ENCODE results near the gene NOL8.

NOL8 gene

DNA sequence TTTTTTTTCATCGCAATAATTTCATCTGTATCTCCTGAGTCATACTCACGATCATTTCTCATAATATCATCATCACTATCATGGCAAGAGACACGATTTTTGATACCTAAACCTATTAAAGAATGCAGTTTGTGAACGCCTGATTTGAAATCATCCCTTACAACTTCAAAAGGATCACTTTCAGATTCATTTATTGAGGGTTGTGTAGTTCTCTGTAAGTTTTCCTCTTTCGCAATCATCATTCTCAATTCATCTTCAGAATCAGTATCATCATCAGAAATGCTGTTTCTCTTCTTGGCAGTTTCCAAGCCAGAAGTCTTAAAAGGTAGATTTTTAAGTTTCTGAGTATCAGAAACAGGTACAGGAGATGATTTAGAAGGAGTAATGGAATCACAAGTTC is 9.7 kb downstream of the NOL8 start:
- TF ChIP-seq POLR2AphosphoS5 (IDR thresholded peaks at IDR 0.05; ENCODE audit: low read depth, low read length) (no peak), FOXP2 (optimal IDR thresholded peaks at IDR 0.05; ENCODE audit: borderline replicate concordance, extremely low read depth, extremely low read length, insufficient read depth) (no peak), TAF1 (IDR thresholded peaks at IDR 0.05; ENCODE audit: borderline replicate concordance, insufficient read depth, low read length) (no peak), SIN3A (IDR thresholded peaks at IDR 0.05; ENCODE audit: borderline replicate concordance, insufficient read depth, low read length) (no peak)
- TF ChIP-seq, protein P1, sequence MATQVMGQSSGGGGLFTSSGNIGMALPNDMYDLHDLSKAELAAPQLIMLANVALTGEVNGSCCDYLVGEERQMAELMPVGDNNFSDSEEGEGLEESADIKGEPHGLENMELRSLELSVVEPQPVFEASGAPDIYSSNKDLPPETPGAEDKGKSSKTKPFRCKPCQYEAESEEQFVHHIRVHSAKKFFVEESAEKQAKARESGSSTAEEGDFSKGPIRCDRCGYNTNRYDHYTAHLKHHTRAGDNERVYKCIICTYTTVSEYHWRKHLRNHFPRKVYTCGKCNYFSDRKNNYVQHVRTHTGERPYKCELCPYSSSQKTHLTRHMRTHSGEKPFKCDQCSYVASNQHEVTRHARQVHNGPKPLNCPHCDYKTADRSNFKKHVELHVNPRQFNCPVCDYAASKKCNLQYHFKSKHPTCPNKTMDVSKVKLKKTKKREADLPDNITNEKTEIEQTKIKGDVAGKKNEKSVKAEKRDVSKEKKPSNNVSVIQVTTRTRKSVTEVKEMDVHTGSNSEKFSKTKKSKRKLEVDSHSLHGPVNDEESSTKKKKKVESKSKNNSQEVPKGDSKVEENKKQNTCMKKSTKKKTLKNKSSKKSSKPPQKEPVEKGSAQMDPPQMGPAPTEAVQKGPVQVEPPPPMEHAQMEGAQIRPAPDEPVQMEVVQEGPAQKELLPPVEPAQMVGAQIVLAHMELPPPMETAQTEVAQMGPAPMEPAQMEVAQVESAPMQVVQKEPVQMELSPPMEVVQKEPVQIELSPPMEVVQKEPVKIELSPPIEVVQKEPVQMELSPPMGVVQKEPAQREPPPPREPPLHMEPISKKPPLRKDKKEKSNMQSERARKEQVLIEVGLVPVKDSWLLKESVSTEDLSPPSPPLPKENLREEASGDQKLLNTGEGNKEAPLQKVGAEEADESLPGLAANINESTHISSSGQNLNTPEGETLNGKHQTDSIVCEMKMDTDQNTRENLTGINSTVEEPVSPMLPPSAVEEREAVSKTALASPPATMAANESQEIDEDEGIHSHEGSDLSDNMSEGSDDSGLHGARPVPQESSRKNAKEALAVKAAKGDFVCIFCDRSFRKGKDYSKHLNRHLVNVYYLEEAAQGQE (IDR thresholded peaks at IDR 0.05; ENCODE audit: insufficient read depth in 1 of 2, low read depth in 2 of 2, low read length in 2 of 2), result no peak

DNA sequence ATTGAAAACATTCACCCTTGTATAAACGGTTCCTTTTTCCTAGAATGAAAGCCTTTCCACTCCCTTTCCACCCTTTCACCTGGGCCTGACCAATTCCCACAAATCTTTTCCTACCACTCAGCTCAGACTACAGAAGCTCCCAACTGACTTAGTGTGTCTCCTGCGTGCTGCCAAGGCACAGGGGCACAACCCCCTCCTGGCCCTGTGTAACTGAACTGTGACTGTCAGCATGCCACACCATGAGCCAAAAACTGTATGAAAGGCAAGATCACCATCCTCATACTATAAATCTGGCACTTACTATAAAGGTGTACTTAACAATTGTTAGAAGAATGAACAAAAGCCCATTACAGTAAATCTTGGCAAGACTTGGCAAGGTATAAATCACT is 11.5 kb downstream of the NOL8 start:
- TF ChIP-seq SIN3A (IDR thresholded peaks at IDR 0.05; ENCODE audit: borderline replicate concordance, insufficient read depth, low read length) (no peak), FOXP2 (optimal IDR thresholded peaks at IDR 0.05; ENCODE audit: borderline replicate concordance, extremely low read depth, extremely low read length, insufficient read depth) (no peak), TAF1 (IDR thresholded peaks at IDR 0.05; ENCODE audit: borderline replicate concordance, insufficient read depth, low read length) (no peak), POLR2AphosphoS5 (IDR thresholded peaks at IDR 0.05; ENCODE audit: low read depth, low read length) (no peak)
- TF ChIP-seq, protein P1 (IDR thresholded peaks at IDR 0.05; ENCODE audit: insufficient read depth in 1 of 2, low read depth in 2 of 2, low read length in 2 of 2), result no peak

DNA sequence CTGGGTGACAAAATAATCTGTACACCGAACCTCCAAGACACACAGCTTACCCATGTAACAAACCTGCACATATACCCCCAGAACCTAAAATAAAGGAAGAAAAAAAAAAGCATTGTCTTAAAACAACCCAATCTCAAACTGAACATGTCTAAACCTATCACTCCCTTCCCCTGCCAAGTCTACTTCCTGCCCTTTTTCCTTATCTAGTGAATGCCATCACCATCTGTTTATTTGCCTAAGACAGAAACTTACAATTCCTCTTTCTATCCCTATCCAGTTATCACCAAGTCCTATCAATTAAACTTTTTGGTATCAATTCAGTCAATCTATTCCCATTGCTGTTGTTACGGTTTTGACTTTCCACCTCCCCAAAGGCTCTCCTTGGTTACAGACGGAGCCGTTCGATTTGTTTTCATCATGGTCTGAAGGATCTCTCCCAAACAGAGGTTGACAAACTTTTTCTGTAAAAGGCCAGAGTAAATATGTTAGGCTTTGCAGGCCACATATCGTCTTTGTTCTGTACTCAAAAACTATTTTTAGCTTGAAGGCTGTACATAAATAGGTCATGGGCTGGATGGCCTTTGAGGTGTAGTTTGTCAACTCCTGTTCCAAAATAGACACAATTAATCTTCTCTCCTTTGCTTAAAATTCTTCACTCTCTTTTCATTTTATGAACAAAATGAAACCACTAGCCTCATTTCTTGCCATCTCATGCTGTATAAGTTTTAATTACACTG is 12.1 kb downstream of the NOL8 start:
- TF ChIP-seq SIN3A (IDR thresholded peaks at IDR 0.05; ENCODE audit: borderline replicate concordance, insufficient read depth, low read length) (no peak), POLR2AphosphoS5 (IDR thresholded peaks at IDR 0.05; ENCODE audit: low read depth, low read length) (no peak), FOXP2 (optimal IDR thresholded peaks at IDR 0.05; ENCODE audit: borderline replicate concordance, extremely low read depth, extremely low read length, insufficient read depth) (no peak), TAF1 (IDR thresholded peaks at IDR 0.05; ENCODE audit: borderline replicate concordance, insufficient read depth, low read length) (no peak)
- TF ChIP-seq, protein P1 (IDR thresholded peaks at IDR 0.05; ENCODE audit: insufficient read depth in 1 of 2, low read depth in 2 of 2, low read length in 2 of 2), result no peak

DNA sequence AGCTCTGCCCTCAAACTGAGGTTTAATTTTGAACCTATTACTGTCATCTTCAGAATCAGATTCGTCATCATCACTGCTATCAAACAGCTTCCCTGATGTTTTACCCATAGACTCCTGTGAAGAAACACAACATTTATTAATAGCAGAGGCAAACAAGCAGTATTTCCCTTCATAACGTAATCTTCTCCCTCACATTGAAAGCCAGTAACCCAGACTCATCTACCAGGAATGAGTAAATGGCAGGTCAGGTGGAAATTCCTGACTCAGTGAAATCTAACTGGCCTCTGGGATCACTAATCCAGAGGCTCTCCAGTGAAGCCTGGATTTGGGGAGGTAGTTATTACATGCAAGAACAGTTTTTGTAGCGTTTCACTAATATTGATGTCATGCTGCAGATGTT is 14.6 kb downstream of the NOL8 start:
- TF ChIP-seq SIN3A (IDR thresholded peaks at IDR 0.05; ENCODE audit: borderline replicate concordance, insufficient read depth, low read length) (no peak), TAF1 (IDR thresholded peaks at IDR 0.05; ENCODE audit: borderline replicate concordance, insufficient read depth, low read length) (no peak), FOXP2 (optimal IDR thresholded peaks at IDR 0.05; ENCODE audit: borderline replicate concordance, extremely low read depth, extremely low read length, insufficient read depth) (no peak), POLR2AphosphoS5 (IDR thresholded peaks at IDR 0.05; ENCODE audit: low read depth, low read length) (no peak)
- TF ChIP-seq, protein P1 (IDR thresholded peaks at IDR 0.05; ENCODE audit: insufficient read depth in 1 of 2, low read depth in 2 of 2, low read length in 2 of 2), result no peak
